Mammary epithelial cell (primary cell): ENCODE measurements around the gene OTUB2.

Experiments used
- EZH2 ChIP-seq: IDR thresholded peaks from 2 replicates; pipeline ENCODE4 v1.6.1; 2012; ENCODE audit warnings: low read length, inconsistent platforms, borderline replicate concordance
- TF ChIP-seq, protein P1 (sequence below), 2 donors: IDR thresholded peaks in 1 of 2; conservative IDR thresholded peaks in 1 of 2; 2 replicates each; pipeline ENCODE4 v1.5.1; 2011 to 2012; ENCODE audit warnings: inconsistent platforms in 2 of 2, low read length in 2 of 2, mild to moderate bottlenecking in 2 of 2, control low read depth in 1 of 2, low read depth in 1 of 2; ENCODE audit not compliant: insufficient read depth in 1 of 2; ENCODE audit errors: extremely low read depth in 1 of 2

DNA sequence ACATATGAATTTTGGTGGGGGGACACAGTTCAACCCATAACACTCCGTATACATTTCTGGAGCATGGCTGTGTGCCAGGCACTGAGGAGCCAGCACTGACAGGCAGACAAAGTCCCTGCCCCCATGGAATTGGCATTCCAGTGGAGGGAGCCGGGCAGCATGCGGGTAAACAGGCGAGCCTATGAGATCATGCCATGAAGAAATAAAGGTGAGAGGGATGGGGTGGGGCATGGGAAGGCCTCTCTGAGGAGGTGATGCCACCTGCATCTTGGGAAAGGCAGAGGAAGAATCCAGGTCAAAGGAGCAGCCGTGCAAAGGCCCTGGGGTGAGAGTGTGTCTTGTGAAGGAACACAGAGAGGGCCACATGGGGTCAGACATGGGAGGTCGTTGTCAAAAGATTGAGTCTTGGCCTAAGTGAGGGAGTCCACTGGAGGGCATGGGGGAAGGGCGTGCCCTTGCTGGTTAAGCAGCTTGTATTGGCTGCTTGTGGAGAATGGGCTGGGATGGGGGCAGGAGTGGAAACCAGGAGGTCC is 3.6 kb downstream of the OTUB2 start:
- TF ChIP-seq, protein P1, sequence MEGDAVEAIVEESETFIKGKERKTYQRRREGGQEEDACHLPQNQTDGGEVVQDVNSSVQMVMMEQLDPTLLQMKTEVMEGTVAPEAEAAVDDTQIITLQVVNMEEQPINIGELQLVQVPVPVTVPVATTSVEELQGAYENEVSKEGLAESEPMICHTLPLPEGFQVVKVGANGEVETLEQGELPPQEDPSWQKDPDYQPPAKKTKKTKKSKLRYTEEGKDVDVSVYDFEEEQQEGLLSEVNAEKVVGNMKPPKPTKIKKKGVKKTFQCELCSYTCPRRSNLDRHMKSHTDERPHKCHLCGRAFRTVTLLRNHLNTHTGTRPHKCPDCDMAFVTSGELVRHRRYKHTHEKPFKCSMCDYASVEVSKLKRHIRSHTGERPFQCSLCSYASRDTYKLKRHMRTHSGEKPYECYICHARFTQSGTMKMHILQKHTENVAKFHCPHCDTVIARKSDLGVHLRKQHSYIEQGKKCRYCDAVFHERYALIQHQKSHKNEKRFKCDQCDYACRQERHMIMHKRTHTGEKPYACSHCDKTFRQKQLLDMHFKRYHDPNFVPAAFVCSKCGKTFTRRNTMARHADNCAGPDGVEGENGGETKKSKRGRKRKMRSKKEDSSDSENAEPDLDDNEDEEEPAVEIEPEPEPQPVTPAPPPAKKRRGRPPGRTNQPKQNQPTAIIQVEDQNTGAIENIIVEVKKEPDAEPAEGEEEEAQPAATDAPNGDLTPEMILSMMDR (conservative IDR thresholded peaks at IDR 0.05 in 1 of 2, IDR thresholded peaks at IDR 0.05 in 1 of 2; ENCODE audit: extremely low read depth in 1 of 2, insufficient read depth in 1 of 2, low read depth in 1 of 2, low read length in 2 of 2) = no peak
- no peak for TF ChIP-seq EZH2
